GM21423 (cell line): ENCODE measurements around the gene HLA-DOB.

Experiments used
- ATAC-seq: cut with Tn5 transposase; IDR thresholded peaks from one replicate; pipeline ENCODE4 v1.9.1; 2021; ENCODE audit warnings: mild to moderate bottlenecking, moderate library complexity; ENCODE audit not compliant: unreplicated experiment

HLA-DOB gene

GRCh38 chr6:32816746-32817204 is at the start of gene HLA-DOB:
Gene HLA-DOB (minus strand): TSS chr6:32817002. CDS start chr6:32816951, 51 bp downstream.
- no peak for ATAC-seq

GRCh38 chr6:32865724-32866443 is 49.1 kb upstream of the HLA-DOB start:
- no peak for ATAC-seq

- no peak for ATAC-seq
These were observed 45.9 kb upstream of the HLA-DOB start for GRCh38 chr6:32862725-32863124.

- ATAC-seq: no peak
These were observed 43.9 kb upstream of the HLA-DOB start for GRCh38 chr6:32860674-32861073.

- no peak for ATAC-seq
These were observed 41.4 kb upstream of the HLA-DOB start for GRCh38 chr6:32858194-32858593.

- no peak for ATAC-seq
These were observed 40.5 kb upstream of the HLA-DOB start for GRCh38 chr6:32857156-32857891.

- ATAC-seq: no peak
These were observed 38.8 kb upstream of the HLA-DOB start for GRCh38 chr6:32855467-32856174.

GRCh38 chr6:32854376-32855178 is 37.8 kb upstream of the HLA-DOB start:
- peak; percentile 15 for ATAC-seq

GRCh38 chr6:32853541-32854375 is 37.0 kb upstream of the HLA-DOB start, which contains the start of the genes PSMB9 and TAP1:
Gene PSMB9 (plus strand): TSS chr6:32854192. CDS start chr6:32854230, 38 bp downstream.
Gene TAP1 (minus strand): TSS chr6:32853704. CDS start chr6:32853636, 68 bp downstream.
- ATAC-seq: peak; percentile 81

GRCh38 chr6:32852844-32853540 is 36.2 kb upstream of the HLA-DOB start:
- ATAC-seq: peak; percentile 16

- ATAC-seq: no peak
These were observed 35.4 kb upstream of the HLA-DOB start for GRCh38 chr6:32852018-32852843.

GRCh38 chr6:32851025-32851424 is 34.2 kb upstream of the HLA-DOB start:
- no peak for ATAC-seq

- no peak for ATAC-seq
These were observed 32.3 kb upstream of the HLA-DOB start for GRCh38 chr6:32849126-32849525.

- no peak for ATAC-seq
These were observed 31.0 kb upstream of the HLA-DOB start for GRCh38 chr6:32847795-32848194.

GRCh38 chr6:32847004-32847403 is 30.2 kb upstream of the HLA-DOB start:
- no peak for ATAC-seq

GRCh38 chr6:32845384-32845884 is 28.6 kb upstream of the HLA-DOB start:
- ATAC-seq: no peak

GRCh38 chr6:32844839-32845383 is 28.1 kb upstream of the HLA-DOB start:
- no peak for ATAC-seq
